Left lung (tissue), 14 donors: Measurements from ENCODE around the gene SP2. TPM values are rescaled to one million over a fixed set of nuclear protein-coding genes. Genes with fewer than 3 reads are reported as not detected.

Experiments used
- ATAC-seq: fragments of 200-7000 bp; cut with Tn5 transposase; one replicate; pipeline ENCODE4 v1.9.1; 2020; ENCODE audit warnings: moderate library complexity
- DNase-seq, 4 donors: peaks; one replicate each; pipeline ENCODE4 v3.0.0-alpha.2; 2013 to 2020
- H3K27ac ChIP-seq, 2 donors: fragments of 200-600 bp; sonication (generic) in 1 of 2; one replicate each; pipeline versions ENCODE4 v1.5.0 to v1.8.0; 2020 to 2021
- H3K27me3 ChIP-seq, 2 donors: fragments of 200-600 bp; sonication (generic) in 1 of 2; one replicate each; pipeline versions ENCODE4 v1.5.0 to v1.8.0; 2020 to 2021
- H3K36me3 ChIP-seq, 2 donors: fragments of 200-600 bp; sonication (generic) in 1 of 2; one replicate each; pipeline versions ENCODE4 v1.5.0 to v1.8.0; 2020 to 2021
- H3K4me1 ChIP-seq, 2 donors: fragments of 200-600 bp; one replicate each; pipeline ENCODE4 v1.8.0; 2021
- H3K4me3 ChIP-seq, 2 donors: fragments of 200-600 bp; sonication (generic) in 1 of 2; one replicate each; pipeline versions ENCODE4 v1.5.0 to v1.8.0; 2020 to 2021; ENCODE audit warnings: mild to moderate bottlenecking in 1 of 2
- H3K9me3 ChIP-seq, 2 donors: fragments of 200-600 bp; sonication (generic) in 1 of 2; one replicate each; pipeline versions ENCODE4 v1.5.0 to v1.8.0; 2020 to 2021
- intact Hi-C, 2 donors: fragments of 100-400 bp; cut with DNase I; formaldehyde crosslinking; loops; one replicate each; pipeline versions ENCODE4 v1.11.2 to v1.14.2; 2022
- long read RNA-seq, 12 donors: library from polyadenylated mRNA in 2 of 12; unstranded in 2 of 12; transcript quantifications; one replicate each; pipeline ENCODE4 v2.0.0 and lab custom pipeline, GENCODE V29; 2019 to 2026
- polyA plus RNA-seq, 6 donors: library from polyadenylated mRNA; unstranded; fragments of 120-200 nt; gene quantifications; one replicate each; pipeline ENCODE4 v1.2.1, GENCODE V29; 2013; ENCODE audit not compliant: insufficient read length in 6 of 6
- total RNA-seq, 2 donors: library from RNA; stranded (reverse); fragmentation: NEBNext Ultra II Directional; extraction: Animal tissue kit (Norgen Biotek cat#: 25700); gene quantifications; one replicate each; pipeline ENCODE4 v1.2.1, GENCODE V29; 2021
- TF ChIP-seq, protein P1 (sequence below), 2 donors: fragments of 200-600 bp; sonication (generic) in 1 of 2; IDR thresholded peaks; one replicate each; pipeline versions ENCODE4 v1.5.0 to v1.8.0; 2021; ENCODE audit warnings: antibody characterized with exemption in 2 of 2
- donor health status: DM: no; HTN: yes; CAD: no.
- donor health status: DM: no; HTN: no; CAD: no.

SP2 gene
- total RNA-seq (10 to 100 TPM; 14.2 to 15.2 TPM), polyA plus RNA-seq (10 to 100 TPM; 21.2 to 23.0 (median 22.2) TPM)
- long read RNA-seq, donor 1, partial matches to known transcripts: 35 of 35 reads
- long read RNA-seq, donor 1, other reads (novel, unspliced or antisense): 0 of 35 reads
- long read RNA-seq, donor 2, partial matches to known transcripts: 17 of 17 reads
- long read RNA-seq, donor 2, other reads (novel, unspliced or antisense): 0 of 17 reads
- long read RNA-seq, donor 3, transcript SP2-201 (7 exons, 3,112 nt): major isoform, 6 of 6 reads
- long read RNA-seq, donor 3, partial matches to known transcripts: 0 of 6 reads
- long read RNA-seq, donor 3, other reads (novel, unspliced or antisense): 0 of 6 reads
- long read RNA-seq, donor 4, partial matches to known transcripts: 0 of 1 reads
- long read RNA-seq, donor 4, other reads (novel, unspliced or antisense): 1 of 1 reads
- long read RNA-seq, donor 5, partial matches to known transcripts: 15 of 18 reads
- long read RNA-seq, donor 5, other reads (novel, unspliced or antisense): 0 of 18 reads
- long read RNA-seq, donor 6, partial matches to known transcripts: 12 of 12 reads
- long read RNA-seq, donor 6, other reads (novel, unspliced or antisense): 0 of 12 reads
- long read RNA-seq, donor 7: 0 reads
- long read RNA-seq, donor 8, transcript SP2-201 (7 exons, 3,112 nt): major isoform, 7 of 13 reads
- long read RNA-seq, donor 8, partial matches to known transcripts: 5 of 13 reads
- long read RNA-seq, donor 8, other reads (novel, unspliced or antisense): 0 of 13 reads
- long read RNA-seq, donor 9: 0 reads
- long read RNA-seq, donor 10, partial matches to known transcripts: 0 of 1 reads
- long read RNA-seq, donor 10, other reads (novel, unspliced or antisense): 1 of 1 reads
- long read RNA-seq, donor 11: 0 reads
- long read RNA-seq, donor 12, partial matches to known transcripts: 0 of 5 reads
- long read RNA-seq, donor 12, other reads (novel, unspliced or antisense): 0 of 5 reads

DNA sequence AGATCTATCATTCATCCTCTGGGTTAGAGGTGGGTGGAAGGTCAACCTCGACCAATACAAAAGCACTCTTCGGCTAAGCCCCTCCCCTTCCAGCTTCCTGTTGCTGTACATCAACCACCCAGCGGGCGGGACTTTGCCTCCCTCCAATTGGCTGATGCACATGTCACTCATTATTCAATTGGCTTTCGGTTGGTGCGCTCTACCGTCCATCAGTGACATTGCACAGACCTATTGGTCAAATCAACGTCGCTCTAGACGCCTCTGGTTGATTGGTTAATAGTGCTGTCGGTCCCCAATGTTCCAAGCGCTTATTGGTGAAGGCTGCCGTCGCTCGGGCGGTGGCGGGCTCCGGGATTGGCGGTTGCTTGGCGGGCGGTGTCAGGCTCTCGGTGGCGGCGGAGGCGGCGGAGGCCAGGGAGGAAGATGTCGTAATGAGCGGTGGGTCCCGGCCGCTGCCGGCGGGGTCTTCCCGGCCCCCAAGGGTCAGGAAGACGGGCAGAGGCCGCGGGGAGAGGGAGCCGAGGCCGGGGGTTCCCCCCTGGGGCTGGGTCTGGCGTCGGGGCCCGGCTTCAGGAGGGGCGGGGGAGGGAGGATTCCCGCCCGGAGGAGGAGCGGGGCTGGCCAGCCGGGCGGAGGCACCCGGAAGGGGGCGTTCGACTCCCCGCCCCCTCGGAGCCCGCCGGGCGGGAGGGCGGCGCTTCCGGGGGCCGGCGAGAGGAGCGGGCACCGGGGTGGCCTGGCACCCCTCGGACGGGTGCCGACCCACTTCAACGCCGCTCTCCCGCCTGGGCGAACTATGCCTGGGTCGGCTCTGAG, at the start of gene SP2:
SP2 (plus strand) TSS at position 381 of the 816 bp plus-strand sequence; CDS start at position 432, 51 bp downstream.
- intact Hi-C loops: no loop called here
- H3K27me3 ChIP-seq: no peaks in the 10 kb centered on the region
- DNase-seq: peak; percentile 95 to 100 (median 99)

DNA sequence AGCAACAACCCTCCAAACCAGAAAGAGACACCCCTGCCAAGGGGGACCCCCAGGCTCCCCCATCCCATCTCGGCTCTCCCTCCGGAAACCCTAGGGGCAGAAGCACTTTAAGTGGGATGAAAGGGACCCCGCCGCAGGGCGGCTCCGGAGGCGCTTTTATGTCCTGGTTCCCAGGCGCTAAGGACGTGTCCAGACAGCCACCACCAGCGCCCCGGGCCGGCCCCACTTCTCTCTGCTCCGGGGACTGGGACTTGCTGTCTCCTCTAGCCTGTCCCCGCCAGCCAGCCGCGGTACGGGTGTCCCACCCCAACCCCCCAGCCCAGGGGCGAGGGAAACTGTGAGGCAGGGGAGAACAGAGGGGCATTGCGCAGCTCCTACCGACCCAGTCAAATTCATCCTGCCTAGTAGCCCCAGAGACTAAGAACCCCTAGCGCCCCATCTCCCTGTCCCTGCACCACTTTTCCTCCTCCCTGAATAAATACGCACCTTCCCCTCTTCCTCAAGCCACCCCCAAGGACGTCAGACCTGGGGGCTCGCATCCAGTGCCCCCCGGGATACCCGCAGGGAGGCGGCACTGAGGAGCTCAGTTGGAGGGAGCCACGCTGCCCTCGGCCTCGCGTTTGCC, 49.2 kb upstream of the SP2 start:
- peaks cover 30 to 77% of the 10 kb centered on the region in 2 donors for H3K27me3 ChIP-seq
- no peak overlapping the region for H3K4me3 ChIP-seq
- intact Hi-C loops: no loop called here
- DNase-seq (peak in 2 of 4 donors; percentile 45 to 82), ATAC-seq (no peak)
- H3K4me1 ChIP-seq: peaks cover 0 to 50% of the 10 kb centered on the region in 2 donors
- TF ChIP-seq, protein P1, sequence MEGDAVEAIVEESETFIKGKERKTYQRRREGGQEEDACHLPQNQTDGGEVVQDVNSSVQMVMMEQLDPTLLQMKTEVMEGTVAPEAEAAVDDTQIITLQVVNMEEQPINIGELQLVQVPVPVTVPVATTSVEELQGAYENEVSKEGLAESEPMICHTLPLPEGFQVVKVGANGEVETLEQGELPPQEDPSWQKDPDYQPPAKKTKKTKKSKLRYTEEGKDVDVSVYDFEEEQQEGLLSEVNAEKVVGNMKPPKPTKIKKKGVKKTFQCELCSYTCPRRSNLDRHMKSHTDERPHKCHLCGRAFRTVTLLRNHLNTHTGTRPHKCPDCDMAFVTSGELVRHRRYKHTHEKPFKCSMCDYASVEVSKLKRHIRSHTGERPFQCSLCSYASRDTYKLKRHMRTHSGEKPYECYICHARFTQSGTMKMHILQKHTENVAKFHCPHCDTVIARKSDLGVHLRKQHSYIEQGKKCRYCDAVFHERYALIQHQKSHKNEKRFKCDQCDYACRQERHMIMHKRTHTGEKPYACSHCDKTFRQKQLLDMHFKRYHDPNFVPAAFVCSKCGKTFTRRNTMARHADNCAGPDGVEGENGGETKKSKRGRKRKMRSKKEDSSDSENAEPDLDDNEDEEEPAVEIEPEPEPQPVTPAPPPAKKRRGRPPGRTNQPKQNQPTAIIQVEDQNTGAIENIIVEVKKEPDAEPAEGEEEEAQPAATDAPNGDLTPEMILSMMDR (IDR thresholded peaks at IDR 0.05): peak in 1 of 2 donors; percentile 2
- H3K9me3 ChIP-seq: no peaks in the 10 kb centered on the region
- no peaks in the 10 kb centered on the region for H3K36me3 ChIP-seq
- no peak overlapping the region for H3K27ac ChIP-seq

More for the DNA sequence above, at the start of gene SP2:
- peaks cover 0 to 15% of the 10 kb centered on the region in 2 donors for H3K36me3 ChIP-seq
- H3K9me3 ChIP-seq: no peaks in the 10 kb centered on the region
- TF ChIP-seq, protein P1 (IDR thresholded peaks at IDR 0.05): peak in 1 of 2 donors; percentile 28
- peak; percentile 93 for ATAC-seq
- peak within 1 kb of the TSS; percentile 86 to 90 for H3K4me3 ChIP-seq
- peaks cover 13 to 53% of the 10 kb centered on the region in 2 donors for H3K4me1 ChIP-seq
- peak within 1 kb of the TSS; percentile 95 to 97 for H3K27ac ChIP-seq

DNA sequence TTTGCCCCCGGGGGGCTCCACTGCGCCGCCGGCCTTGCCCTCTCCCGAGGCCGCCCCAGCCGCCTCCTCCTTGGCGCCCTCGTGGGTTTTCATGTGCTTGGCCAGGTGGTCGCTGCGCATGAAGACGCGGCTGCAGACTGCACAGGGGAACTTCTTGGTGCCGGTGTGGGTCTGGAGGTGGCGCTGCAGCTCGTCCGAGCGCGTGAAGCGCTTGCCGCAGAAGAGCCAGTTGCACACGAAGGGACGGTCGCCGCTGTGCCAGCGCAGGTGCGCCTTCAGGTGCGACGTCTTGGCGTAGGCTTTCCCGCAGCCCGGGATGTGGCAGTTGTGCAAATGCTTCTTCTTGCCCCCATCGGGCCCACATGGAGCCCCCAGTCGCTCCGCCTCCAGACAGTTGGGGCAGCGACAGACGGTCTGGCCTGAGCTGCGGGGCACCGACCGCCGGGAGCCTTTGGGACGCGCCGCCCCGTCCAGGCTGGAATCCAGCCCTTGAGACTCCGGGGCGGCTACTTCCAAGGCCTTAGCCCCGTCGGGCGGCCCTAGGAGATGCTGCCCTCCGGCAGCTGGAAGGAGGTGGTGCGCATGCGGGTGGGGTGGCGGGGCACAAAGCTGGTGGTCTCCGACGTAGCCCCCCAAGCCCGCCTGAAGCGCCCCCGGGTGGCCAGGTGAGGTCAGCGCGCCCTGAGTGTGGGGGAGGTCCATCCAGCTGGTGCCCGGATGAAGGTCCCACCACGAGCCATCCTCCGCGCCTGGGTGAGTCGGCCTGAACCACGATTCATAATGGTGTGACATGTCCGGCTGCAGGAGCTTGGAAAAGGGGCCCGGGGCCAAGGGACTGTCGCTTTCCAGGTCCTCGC, 48.5 kb upstream of the SP2 start:
- no peak overlapping the region for H3K27ac ChIP-seq
- ATAC-seq (no peak), DNase-seq (peak in 1 of 4 donors; percentile 73)
- no peak overlapping the region for H3K4me3 ChIP-seq
- H3K36me3 ChIP-seq: no peaks in the 10 kb centered on the region
- no peaks in the 10 kb centered on the region for H3K9me3 ChIP-seq
- intact Hi-C loops: no loop called here
- TF ChIP-seq, protein P1 (IDR thresholded peaks at IDR 0.05): peak in 1 of 2 donors; percentile 3
- peaks cover 0 to 48% of the 10 kb centered on the region in 2 donors for H3K4me1 ChIP-seq
- peaks cover 36 to 84% of the 10 kb centered on the region in 2 donors for H3K27me3 ChIP-seq

DNA sequence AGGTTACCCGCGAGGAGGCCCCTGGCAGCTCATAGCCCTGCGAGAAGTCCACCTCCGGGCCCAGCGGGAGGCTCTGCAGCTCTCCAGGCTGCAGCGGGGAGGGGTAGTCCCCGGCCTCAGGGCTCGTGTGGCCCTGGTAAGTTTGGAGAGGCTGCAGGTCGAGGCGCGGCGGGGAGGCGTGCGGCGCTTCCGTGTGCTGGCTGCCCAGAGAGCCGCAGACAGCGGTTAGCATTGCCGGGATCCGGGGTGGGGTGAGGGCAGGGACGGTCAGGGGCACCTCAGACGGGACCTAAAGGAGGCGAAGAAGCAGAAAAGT, 47.9 kb upstream of the SP2 start:
- no peaks in the 10 kb centered on the region for H3K36me3 ChIP-seq
- ATAC-seq (no peak), DNase-seq (no peak)
- no peak overlapping the region for H3K27ac ChIP-seq
- intact Hi-C loops: no loop called here
- H3K27me3 ChIP-seq: peaks cover 42 to 90% of the 10 kb centered on the region in 2 donors
- peaks cover 0 to 43% of the 10 kb centered on the region in 2 donors for H3K4me1 ChIP-seq
- no peaks in the 10 kb centered on the region for H3K9me3 ChIP-seq
- H3K4me3 ChIP-seq: no peak overlapping the region
- TF ChIP-seq, protein P1 (IDR thresholded peaks at IDR 0.05): no peak
